Measurements from ENCODE around the gene ADGRA1. TPM values are rescaled to one million over a fixed set of nuclear protein-coding genes. Genes with fewer than 3 reads are reported as not detected.

The ADGRA1 gene
- total RNA-seq, 1 experiment from 2014 or later = not detected

DNA sequence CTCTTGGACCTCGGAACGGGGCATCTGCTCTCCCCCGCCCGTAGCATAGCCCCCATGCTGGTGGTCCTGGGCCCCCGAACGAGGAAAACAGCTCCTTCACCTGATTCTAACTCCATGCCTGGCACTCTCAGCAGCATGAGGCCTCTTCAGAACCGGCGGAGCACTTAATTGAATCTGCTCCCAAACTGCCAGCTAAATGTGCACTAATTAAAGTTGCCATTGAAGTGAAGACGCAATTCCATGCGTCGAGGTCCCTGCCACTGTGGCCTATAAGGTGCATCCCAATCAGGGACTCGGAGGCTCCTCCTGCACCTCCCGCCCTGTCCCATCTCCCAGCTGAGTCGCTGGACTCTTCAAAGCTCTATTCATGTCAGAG lies 41.3 kb upstream of the ADGRA1 start:
- no peaks in the 10 kb centered on the region for H3K9me2 ChIP-seq (replicated peaks; ENCODE audit: low read length)
- POLR2A ChIA-PET (ENCODE audit: unreplicated experiment) = no interaction called here
- H4K20me1 ChIP-seq (ENCODE audit: low read length) = no peaks in the 10 kb centered on the region
- BruUV-seq (replicated peaks) = no TSS peak
- no peak overlapping the region for H2AFZ ChIP-seq (ENCODE audit: low read length)
- CTCF ChIA-PET = no interaction called here
- H3K4me1 ChIP-seq (ENCODE audit: insufficient read depth, low read length) = no peaks in the 10 kb centered on the region
- H3K79me2 ChIP-seq (ENCODE audit: low read length) = no peaks in the 10 kb centered on the region
- no peak overlapping the region for H3K9ac ChIP-seq (ENCODE audit: low read length)
- ATAC-seq (no peak), DNase-seq (no peak)
- no peak overlapping the region for H3K27ac ChIP-seq (ENCODE audit: low read length)
- intact Hi-C loops (cut with micrococcal nuclease) = no loop called here
- TF ChIP-seq EZH2 (IDR thresholded peaks at IDR 0.05; ENCODE audit: low read length, unreplicated experiment) (no peak), CTCF (conservative IDR thresholded peaks at IDR 0.05; ENCODE audit: low read depth, low read length) (no peak), EZH2phosphoT487 (IDR thresholded peaks at IDR 0.05; ENCODE audit: borderline replicate concordance, low read length) (no peak)
- H3K27me3 ChIP-seq (ENCODE audit: low read length) = peaks cover 15% of the 10 kb centered on the region
- no peak overlapping the region for H3K4me3 ChIP-seq (ENCODE audit: low read length)
- H3K9me3 ChIP-seq (ENCODE audit: low read length) = no peaks in the 10 kb centered on the region
- H3F3A ChIP-seq (ENCODE audit: low read length, unreplicated experiment) = no peaks in the 10 kb centered on the region
- no peaks in the 10 kb centered on the region for H3K36me3 ChIP-seq (ENCODE audit: low read depth, low read length)
- H3K4me2 ChIP-seq (ENCODE audit: low read length) = no peak overlapping the region

DNA sequence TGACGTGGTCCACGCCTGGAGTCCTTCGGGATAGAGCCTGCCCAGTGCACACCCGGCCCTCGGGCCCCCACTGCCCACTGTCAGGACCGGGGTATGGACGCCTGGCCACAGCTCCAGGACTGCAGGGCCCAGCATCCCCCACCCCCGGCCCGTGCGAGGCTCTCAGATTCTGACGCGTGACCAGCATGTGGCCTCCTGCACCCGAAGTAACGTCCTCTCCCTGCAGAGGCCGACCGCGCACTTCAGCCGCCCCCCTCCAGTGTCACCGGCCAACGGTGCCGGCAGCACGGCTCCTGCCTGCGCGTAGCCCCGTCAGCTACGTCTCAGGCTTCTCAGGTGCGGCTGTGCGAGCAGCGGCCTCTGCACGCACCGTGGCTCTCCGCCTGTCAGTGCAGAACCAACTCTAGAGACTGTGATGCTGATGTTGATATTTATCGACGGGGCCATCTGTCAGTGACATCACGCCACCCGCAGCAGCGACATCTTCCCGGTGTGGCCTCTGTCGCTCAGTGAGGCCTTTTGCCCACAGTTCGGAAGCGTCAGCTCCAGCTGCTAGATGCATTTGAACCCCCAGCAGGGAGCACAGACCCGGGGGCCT lies 40.1 kb upstream of the ADGRA1 start:
- H3K4me2 ChIP-seq (ENCODE audit: low read length) = no peak overlapping the region
- POLR2A ChIA-PET (ENCODE audit: unreplicated experiment) = no interaction called here
- CTCF ChIA-PET = no interaction called here

More for the DNA sequence above, 40.1 kb upstream of the ADGRA1 start:
- DNase-seq = no peak
- Histone ChIP-seq H3K4me3 (ENCODE audit: low read length) (no peak overlapping the region), H3K27ac (ENCODE audit: low read length) (no peak overlapping the region), H4K20me1 (ENCODE audit: low read length) (no peaks in the 10 kb centered on the region), H2AFZ (ENCODE audit: low read length) (no peak overlapping the region), H3K27me3 (ENCODE audit: low read length) (peaks cover 9% of the 10 kb centered on the region), H3K9me2 (replicated peaks; ENCODE audit: low read length) (no peaks in the 10 kb centered on the region), H3K36me3 (ENCODE audit: low read depth, low read length) (no peaks in the 10 kb centered on the region), H3K79me2 (ENCODE audit: low read length) (no peaks in the 10 kb centered on the region), H3F3A (ENCODE audit: low read length, unreplicated experiment) (no peaks in the 10 kb centered on the region), H3K9me3 (ENCODE audit: low read length) (no peaks in the 10 kb centered on the region), H3K4me1 (ENCODE audit: insufficient read depth, low read length) (no peaks in the 10 kb centered on the region), H3K9ac (ENCODE audit: low read length) (no peak overlapping the region)
- BruUV-seq (replicated peaks) = no TSS peak
- ATAC-seq = no peak
- TF ChIP-seq CTCF (conservative IDR thresholded peaks at IDR 0.05; ENCODE audit: low read depth, low read length) (no peak), EZH2phosphoT487 (IDR thresholded peaks at IDR 0.05; ENCODE audit: borderline replicate concordance, low read length) (no peak), EZH2 (IDR thresholded peaks at IDR 0.05; ENCODE audit: low read length, unreplicated experiment) (no peak)
- intact Hi-C loops (cut with micrococcal nuclease) = no loop called here

Data from PC-3 (cell line).